GM19043 (cell line): Measurements from ENCODE around the gene CARD11.
A peak's percentile ranks its signal among the peaks of the same experiment; 100 is the strongest.

Source experiments
- ATAC-seq: cut with Tn5 transposase; IDR thresholded peaks from one replicate; pipeline ENCODE4 v1.9.1; 2021; ENCODE audit warnings: low read depth; ENCODE audit not compliant: unreplicated experiment

CARD11 gene

GRCh38 chr7:3043544-3044371 lies at the start of gene CARD11:
Gene CARD11, minus strand, starts transcription at chr7:3043867. Its CDS starts 85,361 bp downstream, at chr7:2958506.
- ATAC-seq = no peak

- peak; percentile 88 for ATAC-seq
Measured at GRCh38 chr7:3092468-3092867, 48.8 kb upstream of the CARD11 start.

- ATAC-seq = no peak
Measured at GRCh38 chr7:3091631-3092030, 48.0 kb upstream of the CARD11 start.

- no peak for ATAC-seq
Measured at GRCh38 chr7:3089493-3089892, 45.8 kb upstream of the CARD11 start.

- no peak for ATAC-seq
Measured at GRCh38 chr7:3087243-3087755, 43.6 kb upstream of the CARD11 start.

GRCh38 chr7:3083350-3083749 lies 39.7 kb upstream of the CARD11 start:
- ATAC-seq = no peak

GRCh38 chr7:3082831-3083230 lies 39.2 kb upstream of the CARD11 start:
- no peak for ATAC-seq

GRCh38 chr7:3082386-3082785 lies 38.7 kb upstream of the CARD11 start:
- no peak for ATAC-seq

GRCh38 chr7:3080106-3080505 lies 36.4 kb upstream of the CARD11 start:
- no peak for ATAC-seq

- no peak for ATAC-seq
Measured at GRCh38 chr7:3078514-3078913, 34.8 kb upstream of the CARD11 start.

GRCh38 chr7:3076700-3077099 lies 33.0 kb upstream of the CARD11 start:
- no peak for ATAC-seq

- ATAC-seq = no peak
Measured at GRCh38 chr7:3076163-3076562, 32.5 kb upstream of the CARD11 start.

- ATAC-seq = no peak
Measured at GRCh38 chr7:3075441-3075840, 31.8 kb upstream of the CARD11 start.

GRCh38 chr7:3074459-3074821 lies 30.8 kb upstream of the CARD11 start:
- ATAC-seq = no peak

- no peak for ATAC-seq
Measured at GRCh38 chr7:3073763-3074458, 30.2 kb upstream of the CARD11 start.

GRCh38 chr7:3070908-3071307 lies 27.2 kb upstream of the CARD11 start:
- no peak for ATAC-seq

- no peak for ATAC-seq
Measured at GRCh38 chr7:3069771-3070449, 26.2 kb upstream of the CARD11 start.

- no peak for ATAC-seq
Measured at GRCh38 chr7:3068530-3068929, 24.9 kb upstream of the CARD11 start.

GRCh38 chr7:3067606-3068380 lies 24.1 kb upstream of the CARD11 start:
- no peak for ATAC-seq

- no peak for ATAC-seq
Measured at GRCh38 chr7:3067193-3067592, 23.5 kb upstream of the CARD11 start.

GRCh38 chr7:3066506-3066905 lies 22.8 kb upstream of the CARD11 start:
- no peak for ATAC-seq
